GM12872 (cell line): ENCODE data around the gene ATP5F1E.
A peak's percentile ranks its signal among the peaks of the same experiment; 100 is the strongest.

Source experiments
- TF ChIP-seq, protein P1 (sequence below): IDR thresholded peaks from 3 replicates; pipeline ENCODE4 v1.5.1; 2011; ENCODE audit warnings: low read depth, mild to moderate bottlenecking, low read length, moderate library complexity; ENCODE audit not compliant: insufficient read depth

Gene ATP5F1E

DNA sequence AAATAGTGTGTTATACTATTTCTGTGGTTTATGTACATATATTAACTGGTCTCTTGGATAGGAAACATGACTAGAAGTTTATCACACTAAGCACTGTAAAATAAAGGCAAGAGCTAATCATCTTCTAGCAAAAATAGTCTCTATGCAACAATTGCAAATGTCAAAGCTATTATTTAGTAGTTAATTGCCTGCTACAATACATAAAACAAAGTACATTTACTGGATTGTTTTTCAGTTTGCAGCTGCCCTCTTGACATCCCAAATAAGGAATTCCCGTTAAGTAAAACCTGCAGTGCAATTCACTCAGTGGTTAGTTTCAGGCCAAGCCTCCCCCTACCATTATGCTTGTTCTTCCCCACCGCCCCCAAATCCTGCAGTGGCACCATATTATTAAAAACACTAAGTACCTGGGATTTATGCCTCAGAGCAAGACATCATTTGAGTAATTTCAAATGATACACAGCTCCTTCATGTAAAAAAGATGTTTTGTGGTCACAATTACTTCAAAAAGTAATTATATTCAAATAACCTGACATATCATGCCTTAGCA, 1.6 kb upstream of the ATP5F1E start:
- TF ChIP-seq, protein P1, sequence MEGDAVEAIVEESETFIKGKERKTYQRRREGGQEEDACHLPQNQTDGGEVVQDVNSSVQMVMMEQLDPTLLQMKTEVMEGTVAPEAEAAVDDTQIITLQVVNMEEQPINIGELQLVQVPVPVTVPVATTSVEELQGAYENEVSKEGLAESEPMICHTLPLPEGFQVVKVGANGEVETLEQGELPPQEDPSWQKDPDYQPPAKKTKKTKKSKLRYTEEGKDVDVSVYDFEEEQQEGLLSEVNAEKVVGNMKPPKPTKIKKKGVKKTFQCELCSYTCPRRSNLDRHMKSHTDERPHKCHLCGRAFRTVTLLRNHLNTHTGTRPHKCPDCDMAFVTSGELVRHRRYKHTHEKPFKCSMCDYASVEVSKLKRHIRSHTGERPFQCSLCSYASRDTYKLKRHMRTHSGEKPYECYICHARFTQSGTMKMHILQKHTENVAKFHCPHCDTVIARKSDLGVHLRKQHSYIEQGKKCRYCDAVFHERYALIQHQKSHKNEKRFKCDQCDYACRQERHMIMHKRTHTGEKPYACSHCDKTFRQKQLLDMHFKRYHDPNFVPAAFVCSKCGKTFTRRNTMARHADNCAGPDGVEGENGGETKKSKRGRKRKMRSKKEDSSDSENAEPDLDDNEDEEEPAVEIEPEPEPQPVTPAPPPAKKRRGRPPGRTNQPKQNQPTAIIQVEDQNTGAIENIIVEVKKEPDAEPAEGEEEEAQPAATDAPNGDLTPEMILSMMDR, result no peak

DNA sequence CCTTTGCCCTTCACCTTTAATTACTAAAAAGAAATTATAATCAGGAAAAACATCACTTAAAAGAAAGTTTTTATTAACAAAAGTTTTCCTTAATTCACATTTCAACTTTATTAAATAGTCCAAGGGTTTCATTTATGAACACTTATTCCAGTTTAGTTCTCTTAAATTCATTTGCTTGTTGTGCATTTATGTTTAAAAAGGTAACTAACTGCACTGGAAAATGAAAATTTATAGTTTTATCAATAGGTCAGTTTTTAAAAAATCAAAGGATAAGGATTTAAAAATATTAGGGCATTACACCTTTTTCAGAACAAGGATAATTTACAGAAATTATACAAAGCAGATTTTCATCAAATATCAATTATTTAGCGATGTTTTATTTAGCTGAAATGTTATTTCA, 958 bp upstream of the ATP5F1E start:
- TF ChIP-seq, protein P1, result no peak

DNA sequence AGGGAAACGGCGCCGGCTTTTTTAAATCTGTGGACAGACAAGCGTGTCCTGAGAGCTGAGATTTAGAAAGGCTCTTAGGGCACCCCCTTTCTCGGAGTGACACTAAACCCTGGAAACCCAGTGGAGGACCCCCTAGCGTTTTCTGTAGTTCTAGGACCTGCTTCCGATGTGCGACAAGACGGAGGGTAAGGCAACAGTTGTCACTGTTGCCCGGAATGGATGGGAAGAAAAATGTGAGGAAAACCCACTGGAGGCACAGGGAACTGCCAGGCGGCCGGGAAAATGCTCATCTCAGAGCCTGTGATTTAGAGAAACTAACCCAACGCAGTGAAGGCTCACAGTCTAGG, 551 bp upstream of the ATP5F1E start:
- TF ChIP-seq, protein P1, result 0 out of 3 replicates have a peak, but pooled peaks have one; percentile 2

DNA sequence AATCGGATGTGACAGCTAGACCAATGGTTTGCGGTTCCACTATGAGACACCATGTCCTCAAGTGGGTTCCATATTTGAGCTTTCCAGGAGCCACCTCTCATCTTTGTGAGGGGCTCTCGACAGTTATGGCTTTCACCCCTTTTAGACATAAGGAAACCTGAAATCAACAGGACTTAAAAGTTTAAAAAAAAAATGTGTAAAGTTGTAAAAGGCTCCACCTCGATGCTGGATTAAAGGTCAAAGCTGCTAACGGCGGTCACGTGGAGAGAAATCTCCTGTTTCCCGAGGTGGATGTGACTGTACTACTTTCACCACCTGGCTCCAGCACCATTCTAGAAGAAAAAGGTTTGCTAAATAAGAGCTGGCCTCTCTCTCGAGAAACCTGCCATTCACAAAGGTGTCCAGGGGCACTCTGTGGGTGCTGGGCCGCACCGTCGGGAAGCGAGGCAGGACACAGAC, 542 bp downstream of the ATP5F1E start:
- TF ChIP-seq, protein P1, result no peak

DNA sequence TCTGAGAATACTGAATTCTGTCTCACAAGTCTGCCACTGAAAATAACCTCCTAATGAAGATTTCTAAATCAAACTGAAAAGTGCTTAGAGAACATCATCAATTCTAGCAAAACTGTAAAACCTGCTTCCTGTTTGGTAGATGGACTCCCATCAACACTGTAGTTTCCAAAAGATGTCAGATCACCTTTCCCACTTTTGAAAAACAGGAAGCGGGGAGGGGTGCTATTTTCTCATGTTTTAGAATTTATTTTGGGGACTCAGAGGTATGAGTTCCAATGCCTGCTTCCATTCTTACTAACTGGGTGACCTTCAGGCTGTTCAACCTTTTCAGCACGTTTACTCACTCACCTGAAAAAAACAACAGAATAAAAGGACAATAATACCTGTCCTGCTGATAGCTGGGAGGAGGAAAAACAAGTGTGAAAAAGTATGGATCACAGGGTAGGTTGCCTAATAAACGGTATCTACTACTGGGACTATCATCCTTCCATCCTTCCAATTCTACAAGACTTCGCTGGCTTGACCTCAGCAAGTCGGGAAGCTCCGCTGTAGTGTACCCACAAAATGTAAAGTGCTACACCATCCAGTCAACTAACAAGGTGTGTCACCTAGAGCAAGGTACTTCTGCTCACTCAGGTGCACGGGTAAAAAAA, 1.1 kb downstream of the ATP5F1E start:
- TF ChIP-seq, protein P1, result no peak

DNA sequence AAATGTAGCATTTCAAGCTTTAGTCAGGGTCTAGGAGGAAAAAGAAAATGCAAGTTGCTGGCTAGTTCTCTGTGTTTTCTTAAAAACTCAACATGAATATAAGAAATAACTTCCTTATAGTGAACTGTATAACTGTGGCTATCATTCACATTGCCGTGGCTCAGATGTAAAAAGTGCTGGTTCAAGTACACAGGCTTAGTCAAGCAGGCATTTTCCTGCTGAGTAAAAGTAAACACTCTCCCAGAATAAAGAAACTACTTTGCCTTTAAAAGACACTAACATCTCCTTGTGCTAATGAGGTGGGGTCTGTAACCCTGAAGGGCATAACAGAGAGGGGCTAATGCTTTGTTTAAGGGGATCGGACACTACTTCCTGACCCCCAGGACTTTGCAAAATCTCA, 3.3 kb downstream of the ATP5F1E start:
- TF ChIP-seq, protein P1, result no peak

DNA sequence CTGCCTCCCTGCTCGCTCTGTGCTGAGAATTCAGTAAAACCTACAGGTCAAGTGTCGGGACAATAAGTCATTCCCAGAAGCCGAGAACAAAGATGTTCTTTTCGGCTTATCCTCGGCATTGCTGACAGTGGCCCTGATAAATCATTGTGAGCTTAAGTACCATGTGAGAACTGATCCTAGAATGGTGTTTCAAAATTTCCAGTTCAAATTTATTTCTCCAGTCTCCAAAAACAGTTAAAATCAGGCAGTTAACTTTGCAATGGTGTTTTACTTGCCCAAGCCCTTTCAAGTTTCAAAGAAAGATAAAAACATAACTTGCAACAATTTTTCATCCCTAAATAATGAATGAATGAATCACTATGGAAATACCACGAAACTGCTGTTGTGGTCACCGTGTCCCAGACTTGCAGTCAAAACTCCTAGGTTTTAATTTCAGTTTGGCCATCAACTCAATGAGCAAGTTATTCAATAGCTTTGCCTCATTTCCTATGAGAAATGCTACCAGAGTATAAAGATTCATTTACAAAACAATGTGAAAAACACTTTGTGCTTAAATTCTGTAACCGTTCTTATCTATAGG, 4.3 kb downstream of the ATP5F1E start:
- TF ChIP-seq, protein P1, result no peak
